Keratinocyte (primary cell): ENCODE data around the gene LRRN4. TPM values are rescaled to one million over a fixed set of nuclear protein-coding genes. Genes with fewer than 3 reads are reported as not detected.
"Not testable (repeated sequence)": the region's sequence is repeated elsewhere in the genome, so short reads cannot be mapped to it uniquely, and the experiment has no call there.

ENCODE experiments used
- DNase-seq: peaks from one replicate; pipeline ENCODE4 v3.0.0-alpha.2; 2011; ENCODE audit warnings: low read depth, missing footprints, low spot score
- FAIRE-seq: peaks from 2 replicates; lab custom pipeline; 2011; peaks lifted over from hg19 to GRCh38; lab: Jason Lieb, UNC
- H2AFZ ChIP-seq: 2 replicates; pipeline ENCODE4 v1.6.0; 2012; ENCODE audit warnings: low read length, control low read depth, inconsistent platforms; ENCODE audit not compliant: control insufficient read depth
- H3K27ac ChIP-seq: 2 replicates; pipeline ENCODE4 v1.5.1; 2011; ENCODE audit warnings: low read length; ENCODE audit not compliant: control insufficient read depth, insufficient read depth
- H3K27me3 ChIP-seq: 3 replicates; pipeline ENCODE4 v1.6.0; 2011; ENCODE audit warnings: low read length; ENCODE audit not compliant: control insufficient read depth, insufficient read depth; ENCODE audit errors: extremely low read depth
- H3K36me3 ChIP-seq, 2 experiments: 2 replicates in 1 of 2; 3 replicates in 1 of 2; pipeline ENCODE4 v1.5.1; 2011; ENCODE audit warnings: low read length in 2 of 2, mild to moderate bottlenecking in 1 of 2; ENCODE audit not compliant: control insufficient read depth in 2 of 2, insufficient read depth in 2 of 2; ENCODE audit errors: extremely low read depth in 1 of 2
- H3K4me1 ChIP-seq: 3 replicates; pipeline ENCODE4 v1.5.1; 2011; ENCODE audit warnings: low read length; ENCODE audit not compliant: control insufficient read depth, insufficient read depth; ENCODE audit errors: extremely low read depth
- H3K4me2 ChIP-seq: 3 replicates; pipeline ENCODE4 v1.6.0; 2011; ENCODE audit warnings: low read depth, low read length; ENCODE audit not compliant: control insufficient read depth, insufficient read depth; ENCODE audit errors: extremely low read depth
- H3K4me3 ChIP-seq, 3 experiments: fragments of 200-600 bp in 1 of 3; sonication (generic) in 1 of 3; 2 replicates in 2 of 3; 3 replicates in 1 of 3; pipeline ENCODE4 v1.5.1; 2011 to 2016; ENCODE audit warnings: low read length in 3 of 3, mild to moderate bottlenecking in 3 of 3, control low read depth in 2 of 3, inconsistent platforms in 1 of 3, low read depth in 1 of 3, mixed read lengths in 1 of 3, mixed run types in 1 of 3, moderate library complexity in 1 of 3; ENCODE audit not compliant: control insufficient read depth in 2 of 3, insufficient read depth in 2 of 3; ENCODE audit errors: extremely low read depth in 1 of 3
- H3K79me2 ChIP-seq: 2 replicates; pipeline ENCODE4 v1.6.0; 2012; ENCODE audit warnings: low read length; ENCODE audit not compliant: control insufficient read depth, insufficient read depth
- H3K9ac ChIP-seq: 3 replicates; pipeline ENCODE4 v1.6.0; 2011; ENCODE audit warnings: low read length; ENCODE audit not compliant: control insufficient read depth, insufficient read depth; ENCODE audit errors: extremely low read depth
- H3K9me1 ChIP-seq: 3 replicates; pipeline ENCODE4 v1.6.0; 2011; ENCODE audit warnings: low read length; ENCODE audit not compliant: control insufficient read depth, insufficient read depth; ENCODE audit errors: extremely low read depth
- H3K9me3 ChIP-seq: 2 replicates; pipeline ENCODE4 v1.5.1; 2012; ENCODE audit warnings: low read depth, low read length; ENCODE audit not compliant: control insufficient read depth
- H4K20me1 ChIP-seq: 3 replicates; pipeline ENCODE4 v1.6.0; 2011; ENCODE audit warnings: low read length; ENCODE audit not compliant: control insufficient read depth, insufficient read depth; ENCODE audit errors: extremely low read depth
- EZH2 ChIP-seq: IDR thresholded peaks from one replicate; pipeline ENCODE4 v1.6.1; 2012; ENCODE audit warnings: inconsistent platforms, mild to moderate bottlenecking, low read length, moderate library complexity
- dilution Hi-C: fragments of 300-500 bp; cut with MboI; formaldehyde crosslinking; loops from one replicate; pipeline ENCODE4 v1.7.0; 2020; ENCODE audit warnings: low sequenced_read_pairs; ENCODE audit not compliant: extremely low pct_ligation_motif_present
- polyA plus RNA-seq, 5 experiments: library from polyadenylated mRNA; depleted of rRNA in 3 of 5; stranded (reverse) in 3 of 5; stranded (forward) in 1 of 5; unstranded in 1 of 5; fragments of >200 nt; gene quantifications; 1 replicate in 1 of 5; 2 replicates in 3 of 5; 3 replicates in 1 of 5; pipeline versions ENCODE4 v1.2.1 to v1.2.3, GENCODE V29; 2011 to 2012; ENCODE audit warnings: missing spikeins in 2 of 5, low read depth in 1 of 5, low replicate concordance in 1 of 5
- TF ChIP-seq, protein P1 (sequence below), 3 experiments: IDR thresholded peaks in 1 of 3; conservative IDR thresholded peaks in 1 of 3; optimal IDR thresholded peaks in 1 of 3; 2 replicates in 2 of 3; 3 replicates in 1 of 3; pipeline versions ENCODE3 to v1.5.1; 2011; ENCODE audit warnings: low read length in 3 of 3, mild to moderate bottlenecking in 3 of 3, moderate library complexity in 2 of 3, control low read depth in 1 of 3, inconsistent platforms in 1 of 3; ENCODE audit not compliant: insufficient read depth in 2 of 3; ENCODE audit errors: extremely low read depth in 1 of 3

Gene LRRN4
- polyA plus RNA-seq, 1 donor (not counting 4 experiments of a cell fraction or from before 2014, with no cell fraction given): 0.14 TPM

- Histone ChIP-seq H3K4me3 (no peak overlapping the region), H3K27ac (no peak overlapping the region), H4K20me1 (no peaks in the 10 kb centered on the region), H3K9me3 (no peaks in the 10 kb centered on the region), H3K36me3 (no peaks in the 10 kb centered on the region), H3K4me2 (no peak overlapping the region), H3K79me2 (no peaks in the 10 kb centered on the region), H3K4me1 (peaks cover 25% of the 10 kb centered on the region), H3K9ac (no peak overlapping the region), H3K9me1 (no peaks in the 10 kb centered on the region), H2AFZ (no peak overlapping the region), H3K27me3 (peaks cover 4% of the 10 kb centered on the region)
- no peak for TF ChIP-seq EZH2
- TF ChIP-seq, protein P1, sequence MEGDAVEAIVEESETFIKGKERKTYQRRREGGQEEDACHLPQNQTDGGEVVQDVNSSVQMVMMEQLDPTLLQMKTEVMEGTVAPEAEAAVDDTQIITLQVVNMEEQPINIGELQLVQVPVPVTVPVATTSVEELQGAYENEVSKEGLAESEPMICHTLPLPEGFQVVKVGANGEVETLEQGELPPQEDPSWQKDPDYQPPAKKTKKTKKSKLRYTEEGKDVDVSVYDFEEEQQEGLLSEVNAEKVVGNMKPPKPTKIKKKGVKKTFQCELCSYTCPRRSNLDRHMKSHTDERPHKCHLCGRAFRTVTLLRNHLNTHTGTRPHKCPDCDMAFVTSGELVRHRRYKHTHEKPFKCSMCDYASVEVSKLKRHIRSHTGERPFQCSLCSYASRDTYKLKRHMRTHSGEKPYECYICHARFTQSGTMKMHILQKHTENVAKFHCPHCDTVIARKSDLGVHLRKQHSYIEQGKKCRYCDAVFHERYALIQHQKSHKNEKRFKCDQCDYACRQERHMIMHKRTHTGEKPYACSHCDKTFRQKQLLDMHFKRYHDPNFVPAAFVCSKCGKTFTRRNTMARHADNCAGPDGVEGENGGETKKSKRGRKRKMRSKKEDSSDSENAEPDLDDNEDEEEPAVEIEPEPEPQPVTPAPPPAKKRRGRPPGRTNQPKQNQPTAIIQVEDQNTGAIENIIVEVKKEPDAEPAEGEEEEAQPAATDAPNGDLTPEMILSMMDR (optimal IDR thresholded peaks at IDR 0.05 in 1 of 3, IDR thresholded peaks at IDR 0.05 in 1 of 3, conservative IDR thresholded peaks at IDR 0.05 in 1 of 3; ENCODE audit: extremely low read depth in 1 of 3, insufficient read depth in 2 of 3, low read length in 3 of 3): no peak
- DNase-seq: no peak
- FAIRE-seq: no peak
- dilution Hi-C loops: no loop called here
Measured at GRCh38 chr20:6055161-6055783, 1.4 kb upstream of the LRRN4 start.

DNA sequence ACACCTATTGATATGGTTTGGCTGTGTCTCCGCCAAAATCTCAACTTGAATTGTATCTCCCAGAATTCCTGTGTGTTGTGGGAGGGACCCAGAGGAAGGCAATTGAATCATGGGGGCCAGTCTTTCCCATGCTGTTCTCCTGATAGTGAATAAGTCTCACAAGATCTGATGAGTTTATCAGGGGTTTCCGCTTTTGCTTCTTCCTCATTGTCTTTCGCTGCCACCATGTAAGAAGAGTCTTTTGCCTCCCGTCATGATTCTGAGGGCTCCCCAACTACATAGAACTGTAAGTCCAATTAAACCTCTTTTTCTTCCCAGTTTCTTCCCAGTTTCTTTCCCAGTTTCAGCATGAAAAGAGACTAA lies 810 bp upstream of the LRRN4 start:
- H3K9me3 ChIP-seq, H3K27me3 ChIP-seq, H2AFZ ChIP-seq, DNase-seq, H3K9me1 ChIP-seq, H4K20me1 ChIP-seq, dilution Hi-C loops, H3K36me3 ChIP-seq, H3K4me3 ChIP-seq, H3K79me2 ChIP-seq, H3K27ac ChIP-seq, H3K9ac ChIP-seq, H3K4me2 ChIP-seq: not testable (repeated sequence)
- H3K4me1 ChIP-seq: peaks cover 25% of the 10 kb centered on the region
- FAIRE-seq: peak; percentile 66
